PFSK-1 (cell line): ENCODE data around the gene RNF121.

Experiments used
- FOXP2 ChIP-seq: optimal IDR thresholded peaks from 2 replicates; pipeline ENCODE3; 2011; ENCODE audit warnings: borderline replicate concordance, control low read depth, inconsistent platforms; ENCODE audit not compliant: insufficient read depth; ENCODE audit errors: extremely low read length, extremely low read depth
- POLR2AphosphoS5 ChIP-seq: IDR thresholded peaks from 2 replicates; pipeline ENCODE4 v1.6.1; 2012; ENCODE audit warnings: low read depth, mild to moderate bottlenecking, control low read depth, low read length, moderate library complexity
- REST ChIP-seq, 2 experiments: IDR thresholded peaks; 2 replicates each; pipeline versions ENCODE4 v1.6.1 to v1.8.0; 2011 to 2012; ENCODE audit warnings: low read depth in 2 of 2, low read length in 2 of 2, control low read depth in 1 of 2, inconsistent platforms in 1 of 2, mild to moderate bottlenecking in 1 of 2, moderate library complexity in 1 of 2; ENCODE audit not compliant: insufficient read depth in 1 of 2
- SIN3A ChIP-seq: IDR thresholded peaks from 2 replicates; pipeline ENCODE4 v1.6.1; 2012; ENCODE audit warnings: mild to moderate bottlenecking, low read length, moderate library complexity, borderline replicate concordance; ENCODE audit not compliant: insufficient read depth
- TAF1 ChIP-seq: IDR thresholded peaks from 2 replicates; pipeline ENCODE4 v1.6.1; 2012; ENCODE audit warnings: low read length, control low read depth, borderline replicate concordance; ENCODE audit not compliant: insufficient read depth

The RNF121 gene

GRCh38 chr11:72004515-72005346, 75.9 kb downstream of the RNF121 start:
- TF ChIP-seq POLR2AphosphoS5 (no peak), TAF1 (no peak), SIN3A (no peak), REST (IDR thresholded peaks at IDR 0.05; ENCODE audit: insufficient read depth in 1 of 2, low read depth in 2 of 2, low read length in 2 of 2) (no peak), FOXP2 (no peak)

- TF ChIP-seq TAF1: no peak
- TF ChIP-seq SIN3A: no peak
- no peak for TF ChIP-seq POLR2AphosphoS5
- TF ChIP-seq REST (IDR thresholded peaks at IDR 0.05; ENCODE audit: insufficient read depth in 1 of 2, low read depth in 2 of 2, low read length in 2 of 2): no peak
- TF ChIP-seq FOXP2: no peak
These were observed 76.8 kb downstream of the RNF121 start for GRCh38 chr11:72005347-72006260.

- TF ChIP-seq POLR2AphosphoS5: peak; percentile 58; the same call in 1 of the 2 replicates
- no peak for TF ChIP-seq SIN3A
- no peak for TF ChIP-seq REST (IDR thresholded peaks at IDR 0.05; ENCODE audit: insufficient read depth in 1 of 2, low read depth in 2 of 2, low read length in 2 of 2)
These were observed 77.7 kb downstream of the RNF121 start for GRCh38 chr11:72006309-72007088.

DNA sequence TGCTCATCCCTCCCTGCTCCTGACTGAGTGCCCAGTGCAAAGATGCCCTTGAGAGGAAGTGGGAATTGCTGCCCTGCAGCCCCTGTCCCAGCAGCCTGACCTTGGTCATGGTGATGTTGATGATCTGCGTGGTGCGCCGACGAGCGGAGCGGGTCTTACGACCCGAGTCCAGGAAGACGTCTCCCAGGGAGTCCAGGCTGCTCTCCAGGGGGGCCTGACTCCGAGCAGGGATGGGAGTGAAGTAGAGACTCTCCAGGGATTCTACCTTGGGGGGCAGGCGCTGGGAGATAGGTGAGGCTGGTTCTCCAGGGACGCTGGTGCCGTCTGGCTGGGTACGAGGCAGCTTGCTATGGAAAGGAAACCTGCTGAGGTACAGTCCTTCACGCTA, 78.2 kb downstream of the RNF121 start:
- TF ChIP-seq FOXP2 (no peak), SIN3A (no peak), REST (IDR thresholded peaks at IDR 0.05; ENCODE audit: insufficient read depth in 1 of 2, low read depth in 2 of 2, low read length in 2 of 2) (no peak), POLR2AphosphoS5 (no peak), TAF1 (no peak)
